Mesenchymal stem cell (in vitro differentiated cells and primary cell): ENCODE measurements around the gene RASAL2.

ENCODE experiments used
- DNase-seq: peaks from one replicate; pipeline ENCODE4 v3.0.0-alpha.2; 2013
- H2AFZ ChIP-seq: one replicate; pipeline ENCODE4 v1.6.1; 2013; ENCODE audit warnings: low read depth, mild to moderate bottlenecking, control low read depth, inconsistent platforms, low read length, moderate library complexity
- H2AK5ac ChIP-seq: 2 replicates; pipeline ENCODE4 v1.6.1; 2013; ENCODE audit warnings: low read length, moderate library complexity, mild to moderate bottlenecking, inconsistent platforms; ENCODE audit not compliant: severe bottlenecking
- H2BK120ac ChIP-seq: one replicate; pipeline ENCODE4 v1.6.1; 2013; ENCODE audit warnings: low read depth, mild to moderate bottlenecking, inconsistent platforms, low read length, moderate library complexity
- H2BK12ac ChIP-seq, 2 experiments: one replicate each; pipeline ENCODE4 v1.6.1; 2013; ENCODE audit warnings: inconsistent platforms in 2 of 2, low read length in 2 of 2, mild to moderate bottlenecking in 2 of 2, moderate library complexity in 2 of 2, control low read depth in 1 of 2
- H2BK15ac ChIP-seq: one replicate; pipeline ENCODE4 v1.6.1; 2013; ENCODE audit warnings: mild to moderate bottlenecking, low read depth, inconsistent platforms; ENCODE audit not compliant: poor library complexity, severe bottlenecking
- H2BK5ac ChIP-seq: 2 replicates; pipeline ENCODE4 v1.6.1; 2013; ENCODE audit warnings: low read depth, mild to moderate bottlenecking, low read length, control low read depth, inconsistent platforms; ENCODE audit not compliant: poor library complexity, severe bottlenecking
- H3K14ac ChIP-seq, 2 experiments: one replicate each; pipeline ENCODE4 v1.6.1; 2013; ENCODE audit warnings: inconsistent platforms in 2 of 2, low read length in 2 of 2, control low read depth in 1 of 2, mild to moderate bottlenecking in 1 of 2, moderate library complexity in 1 of 2
- H3K18ac ChIP-seq, 2 experiments: one replicate each; pipeline ENCODE4 v1.6.1; 2013; ENCODE audit warnings: inconsistent platforms in 2 of 2, low read length in 2 of 2, control low read depth in 1 of 2, low read depth in 1 of 2, mild to moderate bottlenecking in 1 of 2
- H3K23ac ChIP-seq, 2 experiments: one replicate each; pipeline ENCODE4 v1.6.1; 2013; ENCODE audit warnings: inconsistent platforms in 2 of 2, low read length in 2 of 2, mild to moderate bottlenecking in 2 of 2, moderate library complexity in 2 of 2, control low read depth in 1 of 2
- H3K27ac ChIP-seq: 2 replicates; pipeline ENCODE4 v1.5.1; 2013; ENCODE audit warnings: mild to moderate bottlenecking, moderate library complexity, low read length, control low read depth, inconsistent platforms; ENCODE audit not compliant: poor library complexity, severe bottlenecking
- H3K27me3 ChIP-seq, 2 experiments: 2 replicates each; pipeline versions ENCODE4 v1.6.1 to v1.7.0; 2013; ENCODE audit warnings: low read length in 2 of 2, mild to moderate bottlenecking in 2 of 2, moderate library complexity in 2 of 2, control low read depth in 1 of 2, inconsistent platforms in 1 of 2; ENCODE audit not compliant: control insufficient read depth in 1 of 2, insufficient read depth in 1 of 2
- H3K36me3 ChIP-seq, 2 experiments: 2 replicates each; pipeline versions ENCODE4 v1.6.1 to v1.7.0; 2013; ENCODE audit warnings: low read length in 2 of 2, control low read depth in 1 of 2, inconsistent platforms in 1 of 2, low read depth in 1 of 2, mild to moderate bottlenecking in 1 of 2; ENCODE audit not compliant: insufficient read depth in 2 of 2, control insufficient read depth in 1 of 2
- H3K4ac ChIP-seq, 2 experiments: one replicate each; pipeline ENCODE4 v1.6.1; 2013; ENCODE audit warnings: inconsistent platforms in 2 of 2, low read length in 2 of 2, mild to moderate bottlenecking in 2 of 2, moderate library complexity in 2 of 2, control low read depth in 1 of 2, low read depth in 1 of 2
- H3K4me1 ChIP-seq: 2 replicates; pipeline ENCODE4 v1.6.1; 2013; ENCODE audit warnings: low read depth, low read length, control low read depth; ENCODE audit not compliant: control insufficient read depth, insufficient read depth
- H3K4me2 ChIP-seq: 2 replicates; pipeline ENCODE4 v1.6.1; 2013; ENCODE audit warnings: low read length, mild to moderate bottlenecking, inconsistent platforms; ENCODE audit not compliant: poor library complexity, severe bottlenecking
- H3K4me3 ChIP-seq, 2 experiments: 2 replicates each; pipeline versions ENCODE4 v1.5.1 to v1.7.0; 2013; ENCODE audit warnings: low read length in 2 of 2, mild to moderate bottlenecking in 2 of 2, control low read depth in 1 of 2, low read depth in 1 of 2; ENCODE audit not compliant: insufficient read depth in 1 of 2
- H3K79me1 ChIP-seq: replicated peaks from 2 replicates; pipeline ENCODE4 v1.6.1; 2013; ENCODE audit warnings: mild to moderate bottlenecking, control low read depth, low read length, inconsistent platforms; ENCODE audit not compliant: poor library complexity, severe bottlenecking
- H3K9ac ChIP-seq: 2 replicates; pipeline ENCODE4 v1.7.0; 2013; ENCODE audit warnings: mild to moderate bottlenecking, low read length, moderate library complexity
- H3K9me3 ChIP-seq: 2 replicates; pipeline ENCODE4 v1.7.0; 2013; ENCODE audit warnings: mild to moderate bottlenecking, low read length; ENCODE audit not compliant: control insufficient read depth
- H4K8ac ChIP-seq: one replicate; pipeline ENCODE4 v1.6.1; 2013; ENCODE audit warnings: inconsistent platforms, mild to moderate bottlenecking, low read length, moderate library complexity
- H4K91ac ChIP-seq: one replicate; pipeline ENCODE4 v1.6.1; 2013; ENCODE audit warnings: mild to moderate bottlenecking, low read length, inconsistent platforms
- WGBS: methylation state at CpG from one replicate; pipeline ENCODE4 v1.1.7; 2013; ENCODE audit warnings: mixed read lengths; 5-methylcytosine and 5-hydroxymethylcytosine counted together

RASAL2 gene

GRCh38 chr1:178509414-178510007 lies 415.6 kb downstream of the RASAL2 start:
- 87% methylated on average over 5 of the region's 5 CpGs for WGBS
- H2AFZ ChIP-seq, result no peak overlapping the region
- H3K27ac ChIP-seq, result no peak overlapping the region
- no peak overlapping the region for H4K8ac ChIP-seq
- no peak overlapping the region for H3K4ac ChIP-seq
- no peak overlapping the region for H3K14ac ChIP-seq
- H2BK15ac ChIP-seq, result no peak overlapping the region
- H3K36me3 ChIP-seq, result no peaks in the 10 kb centered on the region
- no peaks in the 10 kb centered on the region for H3K9me3 ChIP-seq
- no peak overlapping the region for H3K9ac ChIP-seq
- no peak overlapping the region for H3K23ac ChIP-seq
- H3K4me1 ChIP-seq, result no peaks in the 10 kb centered on the region
- H4K91ac ChIP-seq, result no peak overlapping the region
- no peak overlapping the region for H2BK120ac ChIP-seq
- no peak overlapping the region for H2BK5ac ChIP-seq
- H3K4me3 ChIP-seq, result no peak overlapping the region
- no peak for DNase-seq
- H2BK12ac ChIP-seq, result no peak overlapping the region
- no peak overlapping the region for H2AK5ac ChIP-seq
- H3K18ac ChIP-seq, result no peak overlapping the region
- no peak overlapping the region for H3K4me2 ChIP-seq
- H3K27me3 ChIP-seq, result peaks cover 0 to 11% of the 10 kb centered on the region in 2 experiments
- H3K79me1 ChIP-seq, result no peaks in the 10 kb centered on the region

GRCh38 chr1:178510155-178510554 lies 416.3 kb downstream of the RASAL2 start:
- no peak overlapping the region for H3K14ac ChIP-seq
- DNase-seq, result peak; percentile 38
- no peak overlapping the region for H2AK5ac ChIP-seq
- H3K9ac ChIP-seq, result no peak overlapping the region
- H3K27me3 ChIP-seq, result peaks cover 0 to 8% of the 10 kb centered on the region in 2 experiments
- no peak overlapping the region for H3K4me3 ChIP-seq
- no peaks in the 10 kb centered on the region for H3K36me3 ChIP-seq
- H3K4ac ChIP-seq, result no peak overlapping the region
- H2BK120ac ChIP-seq, result no peak overlapping the region
- WGBS, result 80% methylated on average over 4 of the region's 4 CpGs
- H2AFZ ChIP-seq, result no peak overlapping the region
- no peak overlapping the region for H3K27ac ChIP-seq
- H2BK5ac ChIP-seq, result no peak overlapping the region
- H3K79me1 ChIP-seq, result no peaks in the 10 kb centered on the region
- H3K9me3 ChIP-seq, result no peaks in the 10 kb centered on the region
- no peak overlapping the region for H3K23ac ChIP-seq
- no peak overlapping the region for H2BK12ac ChIP-seq
- H3K4me1 ChIP-seq, result no peaks in the 10 kb centered on the region
- H3K18ac ChIP-seq, result no peak overlapping the region
- no peak overlapping the region for H2BK15ac ChIP-seq
- no peak overlapping the region for H3K4me2 ChIP-seq
- no peak overlapping the region for H4K8ac ChIP-seq
- no peak overlapping the region for H4K91ac ChIP-seq

- no peak within 1 kb of the TSS for H2BK12ac ChIP-seq
- H2BK15ac ChIP-seq, result no peak within 1 kb of the TSS
- no peak within 1 kb of the TSS for H3K18ac ChIP-seq
- H3K4me2 ChIP-seq, result no peak within 1 kb of the TSS
- no peak within 1 kb of the TSS for H3K9ac ChIP-seq
- H3K14ac ChIP-seq, result no peak within 1 kb of the TSS
- no peak within 1 kb of the TSS for H3K4me3 ChIP-seq
- H3K23ac ChIP-seq, result no peak within 1 kb of the TSS
- WGBS, result 95% methylated on average over 19 of the region's 19 CpGs
- H3K4me1 ChIP-seq, result no peaks in the 10 kb centered on the region
- no peaks in the 10 kb centered on the region for H3K36me3 ChIP-seq
- H4K8ac ChIP-seq, result no peak within 1 kb of the TSS
- H3K27ac ChIP-seq, result no peak within 1 kb of the TSS
- H3K4ac ChIP-seq, result no peak within 1 kb of the TSS
- H3K27me3 ChIP-seq, result no peaks in the 10 kb centered on the region
- H2AFZ ChIP-seq, result no peak within 1 kb of the TSS
- no peak within 1 kb of the TSS for H2AK5ac ChIP-seq
- H3K79me1 ChIP-seq, result no peaks in the 10 kb centered on the region
- DNase-seq, result no peak
- H4K91ac ChIP-seq, result no peak within 1 kb of the TSS
- no peak within 1 kb of the TSS for H2BK120ac ChIP-seq
- no peaks in the 10 kb centered on the region for H3K9me3 ChIP-seq
- H2BK5ac ChIP-seq, result no peak within 1 kb of the TSS
Observed at GRCh38 chr1:178512566-178513277, 418.8 kb downstream of the RASAL2 start, which contains the start of gene TEX35. TSS of gene TEX35 (plus strand) at chr1:178513109. CDS start at chr1:178513189, 80 bp downstream.

GRCh38 chr1:178513278-178513983 lies 419.5 kb downstream of the RASAL2 start:
- H3K23ac ChIP-seq, result no peak overlapping the region
- H3K4ac ChIP-seq, result no peak overlapping the region
- H3K79me1 ChIP-seq, result no peaks in the 10 kb centered on the region
- no peaks in the 10 kb centered on the region for H3K9me3 ChIP-seq
- no peak overlapping the region for H3K4me2 ChIP-seq
- H3K18ac ChIP-seq, result no peak overlapping the region
- no peak overlapping the region for H4K8ac ChIP-seq
- H2AK5ac ChIP-seq, result no peak overlapping the region
- no peak overlapping the region for H3K9ac ChIP-seq
- DNase-seq, result no peak
- H3K27me3 ChIP-seq, result no peaks in the 10 kb centered on the region
- no peak overlapping the region for H2BK120ac ChIP-seq
- no peak overlapping the region for H3K14ac ChIP-seq
- no peak overlapping the region for H3K4me3 ChIP-seq
- no peak overlapping the region for H2BK5ac ChIP-seq
- H2BK12ac ChIP-seq, result no peak overlapping the region
- no peaks in the 10 kb centered on the region for H3K36me3 ChIP-seq
- H4K91ac ChIP-seq, result no peak overlapping the region
- H2BK15ac ChIP-seq, result no peak overlapping the region
- H2AFZ ChIP-seq, result no peak overlapping the region
- no peak overlapping the region for H3K27ac ChIP-seq
- H3K4me1 ChIP-seq, result no peaks in the 10 kb centered on the region
- WGBS, result 85% methylated on average over 13 of the region's 14 CpGs
